HG03460 (cell line): ENCODE data around the gene TUG1.

Experiments used
- ATAC-seq: cut with Tn5 transposase; IDR thresholded peaks from one replicate; pipeline ENCODE4 v1.9.1; 2021; ENCODE audit not compliant: unreplicated experiment

Gene TUG1

GRCh38 chr22:30968924-30969531 lies at the start of gene TUG1:
Gene TUG1 (plus strand): TSS chr22:30969265.
- ATAC-seq = peak; percentile 82

- no peak for ATAC-seq
Observed at GRCh38 chr22:30919973-30920372, 49.1 kb upstream of the TUG1 start.

GRCh38 chr22:30920407-30920806 lies 48.7 kb upstream of the TUG1 start:
- ATAC-seq = no peak

GRCh38 chr22:30921108-30921507 lies 48.0 kb upstream of the TUG1 start:
- no peak for ATAC-seq

- no peak for ATAC-seq
Observed at GRCh38 chr22:30922151-30922611, 46.9 kb upstream of the TUG1 start.

GRCh38 chr22:30923168-30923900 lies 45.7 kb upstream of the TUG1 start:
- no peak for ATAC-seq

- no peak for ATAC-seq
Observed at GRCh38 chr22:30925667-30926066, 43.4 kb upstream of the TUG1 start.

- no peak for ATAC-seq
Observed at GRCh38 chr22:30926706-30927105, 42.4 kb upstream of the TUG1 start.

- ATAC-seq = no peak
Observed at GRCh38 chr22:30927806-30928205, 41.3 kb upstream of the TUG1 start.

GRCh38 chr22:30928401-30928800 lies 40.7 kb upstream of the TUG1 start:
- ATAC-seq = no peak

- no peak for ATAC-seq
Observed at GRCh38 chr22:30930228-30930627, 38.8 kb upstream of the TUG1 start.

GRCh38 chr22:30931541-30932300 lies 37.3 kb upstream of the TUG1 start:
- no peak for ATAC-seq

GRCh38 chr22:30932661-30933060 lies 36.4 kb upstream of the TUG1 start:
- ATAC-seq = no peak

- no peak for ATAC-seq
Observed at GRCh38 chr22:30933457-30933856, 35.6 kb upstream of the TUG1 start.

- ATAC-seq = no peak
Observed at GRCh38 chr22:30934053-30934452, 35.0 kb upstream of the TUG1 start.

GRCh38 chr22:30940685-30941362 lies 28.2 kb upstream of the TUG1 start:
- no peak for ATAC-seq

GRCh38 chr22:30941363-30941740 lies 27.7 kb upstream of the TUG1 start:
- ATAC-seq = no peak

- no peak for ATAC-seq
Observed at GRCh38 chr22:30943368-30943767, 25.7 kb upstream of the TUG1 start.

- ATAC-seq = no peak
Observed at GRCh38 chr22:30944986-30945385, 24.1 kb upstream of the TUG1 start.

GRCh38 chr22:30945653-30946052 lies 23.4 kb upstream of the TUG1 start:
- no peak for ATAC-seq

- no peak for ATAC-seq
Observed at GRCh38 chr22:30946354-30946753, 22.7 kb upstream of the TUG1 start.
